SK-N-SH (cell line): Measurements from ENCODE around the gene KRT28. TPM values are rescaled to one million over a fixed set of nuclear protein-coding genes. Genes with fewer than 3 reads are reported as not detected.

Source experiments
- CTCF ChIA-PET: fragments of 300-600, 350-600 bp; formaldehyde crosslinking; extraction: SDS; loops from one replicate; lab custom pipeline; 2021; lab: Yijun Ruan, JAX
- POLR2A ChIA-PET: fragments of 350-600 bp; sonication (Branson Sonifier 250); formaldehyde crosslinking; extraction: SDS; loops from one replicate; lab custom pipeline; 2020; ENCODE audit warnings: antibody characterized with exemption, inconsistent platforms; lab: Yijun Ruan, JAX
- DNase-seq: peaks from one replicate; pipeline ENCODE4 v3.0.0; 2012
- H2AFZ ChIP-seq: fragments of 200-600 bp; sonication (generic); 2 replicates; pipeline ENCODE4 v1.8.1; 2016; ENCODE audit warnings: antibody characterized with exemption, mild to moderate bottlenecking, low read depth
- H3F3A ChIP-seq: fragments of 200-600 bp; sonication (generic); replicated peaks from 2 replicates; pipeline ENCODE3; 2016; ENCODE audit warnings: antibody characterized with exemption, mild to moderate bottlenecking; ENCODE audit not compliant: insufficient read depth
- H3K27ac ChIP-seq, 2 experiments: fragments of 200-500 bp in 1 of 2; fragments of 200-600 bp in 1 of 2; sonication (Bioruptor generic) in 1 of 2; sonication (generic), shearing (Covaris generic) in 1 of 2; 2 replicates each; pipeline versions ENCODE4 v1.5.1 to v1.6.1; 2014 to 2016; ENCODE audit warnings: low read depth in 2 of 2, inconsistent platforms in 1 of 2, low read length in 1 of 2, mild to moderate bottlenecking in 1 of 2, mixed read lengths in 1 of 2
- H3K27me3 ChIP-seq: fragments of 200-600 bp; sonication (generic), shearing (Covaris generic); 2 replicates; pipeline ENCODE4 v1.6.1; 2016; ENCODE audit warnings: mixed run types; ENCODE audit not compliant: insufficient read depth
- H3K36me3 ChIP-seq, 2 experiments: fragments of 200-500 bp in 1 of 2; fragments of 200-600 bp in 1 of 2; sonication (Bioruptor generic) in 1 of 2; sonication (generic) in 1 of 2; replicated peaks in 1 of 2; 2 replicates each; pipeline versions ENCODE3 to v1.5.1; 2014 to 2016; ENCODE audit warnings: low read length in 1 of 2, mild to moderate bottlenecking in 1 of 2; ENCODE audit not compliant: insufficient read depth in 2 of 2, control insufficient read depth in 1 of 2
- H3K4me1 ChIP-seq, 2 experiments: fragments of 200-500 bp in 1 of 2; fragments of 200-600 bp in 1 of 2; sonication (Bioruptor generic) in 1 of 2; sonication (generic), shearing (Covaris generic) in 1 of 2; 2 replicates each; pipeline versions ENCODE4 v1.5.1 to v1.6.1; 2014 to 2016; ENCODE audit warnings: low read depth in 1 of 2, low read length in 1 of 2, mixed run types in 1 of 2; ENCODE audit not compliant: insufficient read depth in 2 of 2, control insufficient read depth in 1 of 2
- H3K4me2 ChIP-seq: fragments of 200-600 bp; sonication (generic), shearing (Covaris generic); 2 replicates; pipeline ENCODE4 v1.6.1; 2017; ENCODE audit warnings: mixed run types
- H3K4me3 ChIP-seq, 2 experiments: fragments of 200-500 bp in 1 of 2; fragments of 200-600 bp in 1 of 2; sonication (Bioruptor generic) in 1 of 2; sonication (generic), shearing (Covaris generic) in 1 of 2; 2 replicates each; pipeline versions ENCODE4 v1.5.1 to v1.8.1; 2014 to 2016; ENCODE audit warnings: low read depth in 2 of 2, inconsistent platforms in 1 of 2, low read length in 1 of 2, mild to moderate bottlenecking in 1 of 2, mixed read lengths in 1 of 2, moderate library complexity in 1 of 2
- H3K79me2 ChIP-seq: fragments of 200-600 bp; sonication (generic); 2 replicates; pipeline ENCODE4 v1.8.1; 2017; ENCODE audit warnings: mild to moderate bottlenecking; ENCODE audit not compliant: insufficient read depth
- H3K9ac ChIP-seq: fragments of 200-600 bp; sonication (generic); 2 replicates; pipeline ENCODE4 v1.6.1; 2017; ENCODE audit warnings: mixed run types
- H3K9me2 ChIP-seq: fragments of 200-600 bp; sonication (generic); 2 replicates; pipeline ENCODE4 v1.6.1; 2017; ENCODE audit warnings: mixed run types
- H3K9me3 ChIP-seq: fragments of 200-600 bp; sonication (generic); 2 replicates; pipeline ENCODE4 v1.6.1; 2017; ENCODE audit warnings: mixed run types, mild to moderate bottlenecking, moderate library complexity
- H4K20me1 ChIP-seq: fragments of 200-600 bp; sonication (generic); 2 replicates; pipeline ENCODE4 v1.6.1; 2017; ENCODE audit warnings: mild to moderate bottlenecking, mixed run types; ENCODE audit not compliant: insufficient read depth
- FOSL2 ChIP-seq: IDR thresholded peaks from 2 replicates; pipeline ENCODE4 v1.4.0; 2012; ENCODE audit warnings: low read depth, mild to moderate bottlenecking, moderate library complexity, borderline replicate concordance
- GABPA ChIP-seq: IDR thresholded peaks from 2 replicates; pipeline ENCODE4 v1.4.0; 2012; ENCODE audit warnings: low read depth, mild to moderate bottlenecking
- GATA2 ChIP-seq: sonication (generic); formaldehyde crosslinking; IDR thresholded peaks from 2 replicates; pipeline ENCODE4 v1.5.0; 2020; ENCODE audit warnings: mild to moderate bottlenecking, missing genetic modification reagents
- JUND ChIP-seq: IDR thresholded peaks from 2 replicates; pipeline ENCODE4 v1.4.0; 2012
- MEF2A ChIP-seq: IDR thresholded peaks from 2 replicates; pipeline ENCODE4 v1.4.0; 2012; ENCODE audit warnings: low read depth, borderline replicate concordance
- MXI1 ChIP-seq: IDR thresholded peaks from 2 replicates; pipeline ENCODE4 v1.6.1; 2012; ENCODE audit warnings: mild to moderate bottlenecking, low read depth, low read length, improper control_type of control experiment
- NRF1 ChIP-seq: IDR thresholded peaks from 2 replicates; pipeline ENCODE4 v1.6.1; 2012; ENCODE audit warnings: low read depth, mild to moderate bottlenecking, low read length
- RAD21 ChIP-seq: IDR thresholded peaks from 2 replicates; pipeline ENCODE4 v1.6.1; 2012; ENCODE audit warnings: mild to moderate bottlenecking, low read length
- RCOR1 ChIP-seq: fragments of 150-350 bp; IDR thresholded peaks from 2 replicates; pipeline ENCODE4 v1.6.1; 2017; ENCODE audit warnings: antibody characterized with exemption, low read length
- RFX5 ChIP-seq: IDR thresholded peaks from 2 replicates; pipeline ENCODE4 v1.6.1; 2012; ENCODE audit warnings: mild to moderate bottlenecking, improper control_type of control experiment, low read length
- RXRA ChIP-seq: IDR thresholded peaks from 2 replicates; pipeline ENCODE4 v1.4.0; 2012; ENCODE audit warnings: low read depth, mild to moderate bottlenecking, borderline replicate concordance
- SIN3A ChIP-seq: IDR thresholded peaks from 2 replicates; pipeline ENCODE4 v1.6.1; 2012; ENCODE audit warnings: low read depth, mild to moderate bottlenecking, low read length, moderate library complexity, borderline replicate concordance
- SMC3 ChIP-seq: IDR thresholded peaks from 2 replicates; pipeline ENCODE4 v1.6.1; 2012; ENCODE audit warnings: low read depth, low read length, improper control_type of control experiment
- TAF1 ChIP-seq: IDR thresholded peaks from 2 replicates; pipeline ENCODE4 v1.6.1; 2012; ENCODE audit warnings: low read depth, mild to moderate bottlenecking, low read length, moderate library complexity, borderline replicate concordance
- TCF12 ChIP-seq: IDR thresholded peaks from 2 replicates; pipeline ENCODE4 v1.4.0; 2012
- WGBS: methylation state at CpG from one replicate; pipeline ENCODE4 v1.1.6; 2017; ENCODE audit warnings: low lambda C conversion rate; 5-methylcytosine and 5-hydroxymethylcytosine counted together
- polyA plus RNA-seq, 3 experiments: library from polyadenylated mRNA; depleted of rRNA; stranded (reverse); fragments of >200 nt; gene quantifications; 2 replicates each; pipeline ENCODE4 v1.2.3, GENCODE V29; 2012
- TF ChIP-seq, protein P1 (sequence below): fragments of 200-600 bp; sonication (generic); IDR thresholded peaks from 2 replicates; pipeline ENCODE4 v1.6.1; 2017; ENCODE audit warnings: antibody characterized with exemption, mild to moderate bottlenecking, moderate library complexity
- TF ChIP-seq, protein P2 (sequence below): IDR thresholded peaks from 2 replicates; pipeline ENCODE4 v1.4.0; 2012; ENCODE audit warnings: low read depth
- TF ChIP-seq, protein P3 (sequence below): IDR thresholded peaks from 2 replicates; pipeline ENCODE4 v1.4.0; 2012; ENCODE audit warnings: low read depth, borderline replicate concordance

Gene KRT28
- polyA plus RNA-seq, 1 of the 3 experiments (the other 2 are of a cell fraction): not detected

DNA sequence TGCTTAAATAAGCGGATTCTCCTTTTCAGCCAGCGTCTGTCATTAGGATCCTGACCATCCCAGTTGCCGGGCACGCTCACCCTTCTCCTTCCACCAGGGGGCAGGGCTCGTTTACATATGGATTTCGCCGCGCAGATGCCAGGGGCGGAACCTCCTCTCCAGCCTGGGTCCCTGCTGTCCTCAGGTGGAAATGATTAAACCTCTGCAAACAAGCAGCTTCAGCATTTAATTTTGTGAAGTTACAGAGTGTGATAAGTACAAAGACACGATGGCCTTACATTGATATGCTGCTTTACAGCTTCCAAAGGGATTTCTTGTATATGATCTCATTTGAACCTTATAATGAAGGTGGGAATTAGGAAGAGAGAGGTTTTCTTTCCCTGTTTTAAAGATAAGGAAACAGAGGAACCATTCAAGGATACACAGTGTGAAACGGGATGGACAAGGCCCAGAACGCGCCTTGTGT lies 3.9 kb upstream of the KRT28 start:
- Histone ChIP-seq H3K4me2 (no peak overlapping the region), H3K9ac (no peak overlapping the region), H3K36me3 (no peaks in the 10 kb centered on the region), H3K79me2 (no peaks in the 10 kb centered on the region), H3F3A (no peaks in the 10 kb centered on the region), H3K4me3 (no peak overlapping the region; a peak in 1 of 4 replicates), H3K9me2 (no peaks in the 10 kb centered on the region), H3K27me3 (peaks cover 52% of the 10 kb centered on the region), H3K9me3 (no peaks in the 10 kb centered on the region), H3K4me1 (peaks cover 0 to 2% of the 10 kb centered on the region in 2 experiments; a peak in 1 of 4 replicates), H2AFZ (no peak overlapping the region), H3K27ac (no peak overlapping the region), H4K20me1 (no peaks in the 10 kb centered on the region)
- ChIA-PET POLR2A (no interaction called here), CTCF (interaction anchor here (0.6 to 6.7 kb wide), 22 partner anchors 8 to 877 kb away, joined by 3 to 44 read pairs (median 4); partner anchors contain the start of genes KRT10 and SMARCE1)
- TF ChIP-seq, protein P1, sequence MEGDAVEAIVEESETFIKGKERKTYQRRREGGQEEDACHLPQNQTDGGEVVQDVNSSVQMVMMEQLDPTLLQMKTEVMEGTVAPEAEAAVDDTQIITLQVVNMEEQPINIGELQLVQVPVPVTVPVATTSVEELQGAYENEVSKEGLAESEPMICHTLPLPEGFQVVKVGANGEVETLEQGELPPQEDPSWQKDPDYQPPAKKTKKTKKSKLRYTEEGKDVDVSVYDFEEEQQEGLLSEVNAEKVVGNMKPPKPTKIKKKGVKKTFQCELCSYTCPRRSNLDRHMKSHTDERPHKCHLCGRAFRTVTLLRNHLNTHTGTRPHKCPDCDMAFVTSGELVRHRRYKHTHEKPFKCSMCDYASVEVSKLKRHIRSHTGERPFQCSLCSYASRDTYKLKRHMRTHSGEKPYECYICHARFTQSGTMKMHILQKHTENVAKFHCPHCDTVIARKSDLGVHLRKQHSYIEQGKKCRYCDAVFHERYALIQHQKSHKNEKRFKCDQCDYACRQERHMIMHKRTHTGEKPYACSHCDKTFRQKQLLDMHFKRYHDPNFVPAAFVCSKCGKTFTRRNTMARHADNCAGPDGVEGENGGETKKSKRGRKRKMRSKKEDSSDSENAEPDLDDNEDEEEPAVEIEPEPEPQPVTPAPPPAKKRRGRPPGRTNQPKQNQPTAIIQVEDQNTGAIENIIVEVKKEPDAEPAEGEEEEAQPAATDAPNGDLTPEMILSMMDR: peak; percentile 94
- TF ChIP-seq RCOR1: peak; percentile 27; the same call in 1 of the 2 replicates
- TF ChIP-seq TCF12: peak; percentile 36; the same call in 1 of the 2 replicates
- TF ChIP-seq GATA2 (CRISPR knock-in tag): peak; percentile 29; the same call in 1 of the 2 replicates
- peak; percentile 89 for TF ChIP-seq RAD21
- TF ChIP-seq MXI1: no peak
- TF ChIP-seq SIN3A: no peak
- no peak for TF ChIP-seq TAF1
- peak; percentile 90 for TF ChIP-seq SMC3
- no peak for TF ChIP-seq JUND
- WGBS: 3% methylated on average over 13 of the region's 13 CpGs
- DNase-seq: peak; percentile 86

DNA sequence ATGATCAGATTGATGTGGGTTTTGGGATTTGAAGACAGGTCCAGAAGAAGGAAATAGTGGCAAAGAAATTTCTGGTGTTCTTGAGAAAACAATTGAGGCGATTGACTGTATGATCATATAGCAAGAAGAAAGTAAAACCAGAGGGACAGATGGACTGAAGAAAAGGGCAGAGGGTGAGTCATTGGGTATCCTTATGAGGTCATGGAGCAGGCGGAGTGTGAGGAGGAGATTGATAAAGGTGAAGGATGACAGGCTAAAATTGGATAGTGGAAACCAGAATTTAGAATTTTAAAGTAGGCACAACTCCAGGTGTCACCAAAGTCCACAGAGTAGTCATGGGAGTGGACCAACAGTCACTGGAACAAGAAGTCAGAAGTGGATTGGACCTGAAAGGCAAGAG lies 1.4 kb upstream of the KRT28 start:
- no peaks in the 10 kb centered on the region for H4K20me1 ChIP-seq
- 23% methylated on average over 2 of the region's 2 CpGs for WGBS

More for the DNA sequence above, 1.4 kb upstream of the KRT28 start:
- CTCF ChIA-PET: interaction anchor here (0.8 kb wide), 1 partner anchor 181 kb away, joined by 3 read pairs; no protein-coding TSS in a partner anchor
- Histone ChIP-seq H3K9me2 (no peaks in the 10 kb centered on the region), H3K4me2 (no peak overlapping the region), H3K4me1 (peaks cover 0 to 2% of the 10 kb centered on the region in 2 experiments; a peak in 1 of 4 replicates), H3K4me3 (no peak overlapping the region), H3F3A (no peaks in the 10 kb centered on the region), H3K79me2 (no peaks in the 10 kb centered on the region), H3K27ac (no peak overlapping the region), H3K9ac (no peak overlapping the region), H2AFZ (no peak overlapping the region), H3K9me3 (no peaks in the 10 kb centered on the region), H3K36me3 (no peaks in the 10 kb centered on the region), H3K27me3 (peaks cover 53% of the 10 kb centered on the region)
- TF ChIP-seq RFX5 (no peak), NRF1 (no peak), RXRA (no peak), JUND (no peak), MEF2A (no peak), FOSL2 (no peak), RCOR1 (no peak), GATA2 (CRISPR knock-in tag) (no peak), GABPA (no peak), RAD21 (no peak)
- TF ChIP-seq, protein P2, sequence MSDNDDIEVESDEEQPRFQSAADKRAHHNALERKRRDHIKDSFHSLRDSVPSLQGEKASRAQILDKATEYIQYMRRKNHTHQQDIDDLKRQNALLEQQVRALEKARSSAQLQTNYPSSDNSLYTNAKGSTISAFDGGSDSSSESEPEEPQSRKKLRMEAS: no peak
- TF ChIP-seq, protein P1: no peak
- TF ChIP-seq, protein P3, sequence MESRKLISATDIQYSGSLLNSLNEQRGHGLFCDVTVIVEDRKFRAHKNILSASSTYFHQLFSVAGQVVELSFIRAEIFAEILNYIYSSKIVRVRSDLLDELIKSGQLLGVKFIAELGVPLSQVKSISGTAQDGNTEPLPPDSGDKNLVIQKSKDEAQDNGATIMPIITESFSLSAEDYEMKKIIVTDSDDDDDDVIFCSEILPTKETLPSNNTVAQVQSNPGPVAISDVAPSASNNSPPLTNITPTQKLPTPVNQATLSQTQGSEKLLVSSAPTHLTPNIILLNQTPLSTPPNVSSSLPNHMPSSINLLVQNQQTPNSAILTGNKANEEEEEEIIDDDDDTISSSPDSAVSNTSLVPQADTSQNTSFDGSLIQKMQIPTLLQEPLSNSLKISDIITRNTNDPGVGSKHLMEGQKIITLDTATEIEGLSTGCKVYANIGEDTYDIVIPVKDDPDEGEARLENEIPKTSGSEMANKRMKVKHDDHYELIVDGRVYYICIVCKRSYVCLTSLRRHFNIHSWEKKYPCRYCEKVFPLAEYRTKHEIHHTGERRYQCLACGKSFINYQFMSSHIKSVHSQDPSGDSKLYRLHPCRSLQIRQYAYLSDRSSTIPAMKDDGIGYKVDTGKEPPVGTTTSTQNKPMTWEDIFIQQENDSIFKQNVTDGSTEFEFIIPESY: no peak
- POLR2A ChIA-PET: no interaction called here
- DNase-seq: no peak
